Keratinocyte (primary cell): ENCODE results near the gene ESR2. TPM values are rescaled to one million over a fixed set of nuclear protein-coding genes. Genes with fewer than 3 reads are reported as not detected.
"Not testable (repeated sequence)": the region's sequence is repeated elsewhere in the genome, so short reads cannot be mapped to it uniquely, and the experiment has no call there.

ENCODE experiments used
- DNase-seq: peaks from one replicate; pipeline ENCODE4 v3.0.0-alpha.2; 2011; ENCODE audit warnings: low read depth, missing footprints, low spot score
- FAIRE-seq: peaks from 2 replicates; lab custom pipeline; 2011; peaks lifted over from hg19 to GRCh38; lab: Jason Lieb, UNC
- H2AFZ ChIP-seq: 2 replicates; pipeline ENCODE4 v1.6.0; 2012; ENCODE audit warnings: low read length, control low read depth, inconsistent platforms; ENCODE audit not compliant: control insufficient read depth
- H3K27ac ChIP-seq: 2 replicates; pipeline ENCODE4 v1.5.1; 2011; ENCODE audit warnings: low read length; ENCODE audit not compliant: control insufficient read depth, insufficient read depth
- H3K27me3 ChIP-seq: 3 replicates; pipeline ENCODE4 v1.6.0; 2011; ENCODE audit warnings: low read length; ENCODE audit not compliant: control insufficient read depth, insufficient read depth; ENCODE audit errors: extremely low read depth
- H3K36me3 ChIP-seq, 2 experiments: 2 replicates in 1 of 2; 3 replicates in 1 of 2; pipeline ENCODE4 v1.5.1; 2011; ENCODE audit warnings: low read length in 2 of 2, mild to moderate bottlenecking in 1 of 2; ENCODE audit not compliant: control insufficient read depth in 2 of 2, insufficient read depth in 2 of 2; ENCODE audit errors: extremely low read depth in 1 of 2
- H3K4me1 ChIP-seq: 3 replicates; pipeline ENCODE4 v1.5.1; 2011; ENCODE audit warnings: low read length; ENCODE audit not compliant: control insufficient read depth, insufficient read depth; ENCODE audit errors: extremely low read depth
- H3K4me2 ChIP-seq: 3 replicates; pipeline ENCODE4 v1.6.0; 2011; ENCODE audit warnings: low read depth, low read length; ENCODE audit not compliant: control insufficient read depth, insufficient read depth; ENCODE audit errors: extremely low read depth
- H3K4me3 ChIP-seq, 3 experiments: fragments of 200-600 bp in 1 of 3; sonication (generic) in 1 of 3; 2 replicates in 2 of 3; 3 replicates in 1 of 3; pipeline ENCODE4 v1.5.1; 2011 to 2016; ENCODE audit warnings: low read length in 3 of 3, mild to moderate bottlenecking in 3 of 3, control low read depth in 2 of 3, inconsistent platforms in 1 of 3, low read depth in 1 of 3, mixed read lengths in 1 of 3, mixed run types in 1 of 3, moderate library complexity in 1 of 3; ENCODE audit not compliant: control insufficient read depth in 2 of 3, insufficient read depth in 2 of 3; ENCODE audit errors: extremely low read depth in 1 of 3
- H3K79me2 ChIP-seq: 2 replicates; pipeline ENCODE4 v1.6.0; 2012; ENCODE audit warnings: low read length; ENCODE audit not compliant: control insufficient read depth, insufficient read depth
- H3K9ac ChIP-seq: 3 replicates; pipeline ENCODE4 v1.6.0; 2011; ENCODE audit warnings: low read length; ENCODE audit not compliant: control insufficient read depth, insufficient read depth; ENCODE audit errors: extremely low read depth
- H3K9me1 ChIP-seq: 3 replicates; pipeline ENCODE4 v1.6.0; 2011; ENCODE audit warnings: low read length; ENCODE audit not compliant: control insufficient read depth, insufficient read depth; ENCODE audit errors: extremely low read depth
- H3K9me3 ChIP-seq: 2 replicates; pipeline ENCODE4 v1.5.1; 2012; ENCODE audit warnings: low read depth, low read length; ENCODE audit not compliant: control insufficient read depth
- H4K20me1 ChIP-seq: 3 replicates; pipeline ENCODE4 v1.6.0; 2011; ENCODE audit warnings: low read length; ENCODE audit not compliant: control insufficient read depth, insufficient read depth; ENCODE audit errors: extremely low read depth
- EZH2 ChIP-seq: IDR thresholded peaks from one replicate; pipeline ENCODE4 v1.6.1; 2012; ENCODE audit warnings: inconsistent platforms, mild to moderate bottlenecking, low read length, moderate library complexity
- dilution Hi-C: fragments of 300-500 bp; cut with MboI; formaldehyde crosslinking; loops from one replicate; pipeline ENCODE4 v1.7.0; 2020; ENCODE audit warnings: low sequenced_read_pairs; ENCODE audit not compliant: extremely low pct_ligation_motif_present
- polyA plus RNA-seq, 5 experiments: library from polyadenylated mRNA; depleted of rRNA in 3 of 5; stranded (reverse) in 3 of 5; stranded (forward) in 1 of 5; unstranded in 1 of 5; fragments of >200 nt; gene quantifications; 1 replicate in 1 of 5; 2 replicates in 3 of 5; 3 replicates in 1 of 5; pipeline versions ENCODE4 v1.2.1 to v1.2.3, GENCODE V29; 2011 to 2012; ENCODE audit warnings: missing spikeins in 2 of 5, low read depth in 1 of 5, low replicate concordance in 1 of 5
- TF ChIP-seq, protein P1 (sequence below), 3 experiments: IDR thresholded peaks in 1 of 3; conservative IDR thresholded peaks in 1 of 3; optimal IDR thresholded peaks in 1 of 3; 2 replicates in 2 of 3; 3 replicates in 1 of 3; pipeline versions ENCODE3 to v1.5.1; 2011; ENCODE audit warnings: low read length in 3 of 3, mild to moderate bottlenecking in 3 of 3, moderate library complexity in 2 of 3, control low read depth in 1 of 3, inconsistent platforms in 1 of 3; ENCODE audit not compliant: insufficient read depth in 2 of 3; ENCODE audit errors: extremely low read depth in 1 of 3

The ESR2 gene
- polyA plus RNA-seq, 1 donor (not counting 4 experiments of a cell fraction or from before 2014, with no cell fraction given): 0.03 TPM

DNA sequence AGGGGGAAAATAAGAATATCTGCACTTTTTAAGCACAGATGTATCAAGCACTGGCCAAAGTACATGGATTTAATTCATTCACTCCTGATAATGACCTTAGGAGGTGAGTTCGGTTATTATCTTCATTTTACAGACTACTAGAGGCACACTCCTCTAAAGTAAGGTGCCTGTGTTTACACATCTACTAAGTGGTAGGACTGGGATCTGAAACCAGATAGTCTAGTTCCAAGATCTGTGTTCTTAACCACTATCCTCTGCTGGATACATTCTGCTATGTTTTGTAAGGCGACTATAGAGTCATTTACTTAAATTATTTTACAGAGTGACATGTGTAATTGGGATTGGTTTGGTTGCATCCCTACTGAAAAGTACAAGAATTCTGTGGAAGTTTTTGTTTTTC lies 175.3 kb downstream of the ESR2 start:
- H3K4me1 ChIP-seq: peaks cover 32% of the 10 kb centered on the region
- no peaks in the 10 kb centered on the region for H3K79me2 ChIP-seq
- peak overlapping the region; percentile 98 for H3K27ac ChIP-seq
- dilution Hi-C loops: no loop called here
- no peak overlapping the region for H2AFZ ChIP-seq
- DNase-seq (no peak), FAIRE-seq (no peak)
- TF ChIP-seq EZH2: no peak
- peak overlapping the region; percentile 74 for H3K9ac ChIP-seq
- H3K9me1 ChIP-seq: no peaks in the 10 kb centered on the region
- no peaks in the 10 kb centered on the region for H4K20me1 ChIP-seq
- no peaks in the 10 kb centered on the region for H3K9me3 ChIP-seq
- H3K27me3 ChIP-seq: no peaks in the 10 kb centered on the region
- no peak overlapping the region for H3K4me3 ChIP-seq
- H3K36me3 ChIP-seq: peaks cover 5 to 6% of the 10 kb centered on the region in 2 experiments
- no peak overlapping the region for H3K4me2 ChIP-seq

DNA sequence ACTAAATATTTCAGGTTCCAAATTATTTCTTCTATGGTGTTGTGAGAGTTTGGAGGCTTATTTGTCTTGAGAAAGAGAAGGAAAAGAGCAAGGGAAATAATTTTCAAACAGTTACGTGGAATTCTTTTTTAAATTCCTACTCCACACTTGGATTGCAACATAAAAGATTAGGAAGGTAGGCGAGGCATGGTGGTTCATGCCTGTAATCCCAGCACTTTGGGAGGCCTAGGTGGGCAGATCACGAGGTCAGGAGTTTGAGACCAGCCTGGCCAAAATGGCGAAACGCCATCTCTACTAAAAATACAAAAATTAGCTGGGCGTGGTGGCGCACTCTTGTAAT lies 175.8 kb downstream of the ESR2 start:
- H3K9me1 ChIP-seq, DNase-seq, dilution Hi-C loops, H3K9me3 ChIP-seq, H4K20me1 ChIP-seq, FAIRE-seq, H3K79me2 ChIP-seq, H3K36me3 ChIP-seq, H3K27me3 ChIP-seq: not testable (repeated sequence)
- Histone ChIP-seq H3K4me3 (peak overlapping the region in 1 of 3 experiments; percentile 48), H3K4me1 (peaks cover 32% of the 10 kb centered on the region), H3K4me2 (peak overlapping the region; percentile 89), H3K9ac (peak overlapping the region; percentile 74), H3K27ac (peak overlapping the region; percentile 98), H2AFZ (peak overlapping the region; percentile 47)

DNA sequence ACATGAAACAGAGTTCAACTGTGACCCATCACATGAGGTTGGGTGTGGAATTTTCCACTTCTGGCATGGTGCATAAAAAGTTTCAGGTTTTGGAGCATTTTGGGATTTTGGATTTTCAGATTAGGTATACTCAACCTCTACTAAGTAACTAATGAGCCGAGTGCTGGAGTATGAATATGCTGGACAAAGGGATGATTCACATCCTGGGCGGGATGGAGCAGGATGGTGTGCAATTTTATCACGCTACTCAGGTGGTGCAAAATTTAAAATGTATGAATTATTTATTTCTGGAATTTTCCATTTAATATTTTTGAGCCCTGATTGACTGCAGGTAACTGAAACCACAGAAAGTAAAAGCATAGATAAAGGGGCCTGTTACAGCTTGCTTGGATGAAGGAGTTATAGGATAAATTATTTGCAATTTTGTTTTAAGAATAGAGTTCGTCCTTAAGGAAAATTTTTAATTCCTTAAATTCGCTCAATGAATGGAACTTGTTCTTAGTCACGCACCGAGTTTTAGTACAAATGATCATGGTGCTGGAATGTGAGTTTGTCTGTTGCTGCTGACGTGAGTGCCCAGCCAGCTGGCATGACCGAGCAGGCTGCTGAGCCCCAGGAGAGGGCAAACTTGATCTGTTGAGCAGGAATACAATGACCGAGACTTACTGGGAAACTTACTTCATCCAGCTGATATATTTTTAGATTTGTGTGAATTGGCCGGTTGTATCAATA lies 176.3 kb downstream of the ESR2 start:
- Histone ChIP-seq H3K9me1 (no peaks in the 10 kb centered on the region), H3K4me1 (peaks cover 32% of the 10 kb centered on the region), H3K27ac (peak overlapping the region; percentile 98), H2AFZ (peak overlapping the region; percentile 74), H3K79me2 (no peaks in the 10 kb centered on the region), H3K9ac (peak overlapping the region; percentile 74), H3K9me3 (no peaks in the 10 kb centered on the region), H4K20me1 (no peaks in the 10 kb centered on the region), H3K36me3 (peaks cover 6% of the 10 kb centered on the region in 2 experiments), H3K4me2 (peak overlapping the region; percentile 89), H3K27me3 (no peaks in the 10 kb centered on the region), H3K4me3 (peak overlapping the region in 2 of 3 experiments; percentile 42 to 60)
- DNase-seq (peak; percentile 81), FAIRE-seq (peak; percentile 93)
- dilution Hi-C loops: no loop called here
- no peak for TF ChIP-seq EZH2
- TF ChIP-seq, protein P1, sequence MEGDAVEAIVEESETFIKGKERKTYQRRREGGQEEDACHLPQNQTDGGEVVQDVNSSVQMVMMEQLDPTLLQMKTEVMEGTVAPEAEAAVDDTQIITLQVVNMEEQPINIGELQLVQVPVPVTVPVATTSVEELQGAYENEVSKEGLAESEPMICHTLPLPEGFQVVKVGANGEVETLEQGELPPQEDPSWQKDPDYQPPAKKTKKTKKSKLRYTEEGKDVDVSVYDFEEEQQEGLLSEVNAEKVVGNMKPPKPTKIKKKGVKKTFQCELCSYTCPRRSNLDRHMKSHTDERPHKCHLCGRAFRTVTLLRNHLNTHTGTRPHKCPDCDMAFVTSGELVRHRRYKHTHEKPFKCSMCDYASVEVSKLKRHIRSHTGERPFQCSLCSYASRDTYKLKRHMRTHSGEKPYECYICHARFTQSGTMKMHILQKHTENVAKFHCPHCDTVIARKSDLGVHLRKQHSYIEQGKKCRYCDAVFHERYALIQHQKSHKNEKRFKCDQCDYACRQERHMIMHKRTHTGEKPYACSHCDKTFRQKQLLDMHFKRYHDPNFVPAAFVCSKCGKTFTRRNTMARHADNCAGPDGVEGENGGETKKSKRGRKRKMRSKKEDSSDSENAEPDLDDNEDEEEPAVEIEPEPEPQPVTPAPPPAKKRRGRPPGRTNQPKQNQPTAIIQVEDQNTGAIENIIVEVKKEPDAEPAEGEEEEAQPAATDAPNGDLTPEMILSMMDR (optimal IDR thresholded peaks at IDR 0.05 in 1 of 3, IDR thresholded peaks at IDR 0.05 in 1 of 3, conservative IDR thresholded peaks at IDR 0.05 in 1 of 3; ENCODE audit: extremely low read depth in 1 of 3, insufficient read depth in 2 of 3, low read length in 3 of 3): peak in 2 of 3 experiments; percentile 40 to 62
